Mononuclear cell (primary cell): ENCODE data around the gene SNX8. TPM values are rescaled to one million over a fixed set of nuclear protein-coding genes. Genes with fewer than 3 reads are reported as not detected.

Source experiments
- H3K27me3 ChIP-seq: 2 replicates; pipeline ENCODE4 v1.6.0; 2011; ENCODE audit warnings: low read length, control low read depth; ENCODE audit not compliant: insufficient read depth
- H3K4me1 ChIP-seq: 2 replicates; pipeline ENCODE4 v1.5.1; 2011; ENCODE audit warnings: mild to moderate bottlenecking, low read length, control low read depth; ENCODE audit not compliant: insufficient read depth
- H3K4me3 ChIP-seq: 2 replicates; pipeline ENCODE4 v1.5.1; 2011; ENCODE audit warnings: mild to moderate bottlenecking, low read length, moderate library complexity
- H3K9me3 ChIP-seq: 2 replicates; pipeline ENCODE4 v1.5.1; 2011; ENCODE audit warnings: low read depth, mild to moderate bottlenecking, control low read depth, low read length
- total RNA-seq: library from RNA; depleted of rRNA; stranded (reverse); fragments of >200 nt; gene quantifications from one replicate; pipeline ENCODE4 v1.2.3, GENCODE V29; 2012

SNX8 gene
- total RNA-seq, 1 donor, result 9.7 TPM

- H3K4me1 ChIP-seq, result no peaks in the 10 kb centered on the region
- H3K4me3 ChIP-seq, result no peak overlapping the region
- H3K27me3 ChIP-seq, result no peaks in the 10 kb centered on the region
- H3K9me3 ChIP-seq, result no peaks in the 10 kb centered on the region
These were observed 102.9 kb downstream of the SNX8 start for GRCh38 chr7:2211259-2211880.

- Histone ChIP-seq H3K4me1 (no peaks in the 10 kb centered on the region), H3K4me3 (no peak overlapping the region), H3K27me3 (no peaks in the 10 kb centered on the region), H3K9me3 (no peaks in the 10 kb centered on the region)
These were observed 103.5 kb downstream of the SNX8 start for GRCh38 chr7:2210551-2211258.

GRCh38 chr7:2209961-2210323 lies 104.3 kb downstream of the SNX8 start:
- no peak overlapping the region for H3K4me3 ChIP-seq
- H3K27me3 ChIP-seq, result no peaks in the 10 kb centered on the region
- H3K4me1 ChIP-seq, result no peaks in the 10 kb centered on the region
- H3K9me3 ChIP-seq, result no peaks in the 10 kb centered on the region

GRCh38 chr7:2209146-2209960 lies 104.9 kb downstream of the SNX8 start:
- Histone ChIP-seq H3K9me3 (no peaks in the 10 kb centered on the region), H3K4me3 (no peak overlapping the region), H3K4me1 (no peaks in the 10 kb centered on the region), H3K27me3 (no peaks in the 10 kb centered on the region)

- H3K4me3 ChIP-seq, result no peak overlapping the region
- no peaks in the 10 kb centered on the region for H3K9me3 ChIP-seq
- no peaks in the 10 kb centered on the region for H3K27me3 ChIP-seq
- H3K4me1 ChIP-seq, result no peaks in the 10 kb centered on the region
These were observed 105.5 kb downstream of the SNX8 start for GRCh38 chr7:2208712-2209111.

- no peak overlapping the region for H3K4me3 ChIP-seq
- no peaks in the 10 kb centered on the region for H3K4me1 ChIP-seq
- no peaks in the 10 kb centered on the region for H3K27me3 ChIP-seq
- H3K9me3 ChIP-seq, result no peaks in the 10 kb centered on the region
These were observed 109.0 kb downstream of the SNX8 start for GRCh38 chr7:2205036-2205780.

GRCh38 chr7:2204446-2204845 lies 109.8 kb downstream of the SNX8 start:
- H3K27me3 ChIP-seq, result no peaks in the 10 kb centered on the region
- H3K9me3 ChIP-seq, result no peaks in the 10 kb centered on the region
- H3K4me1 ChIP-seq, result no peaks in the 10 kb centered on the region
- H3K4me3 ChIP-seq, result no peak overlapping the region

GRCh38 chr7:2203766-2204300 lies 110.4 kb downstream of the SNX8 start:
- H3K27me3 ChIP-seq, result no peaks in the 10 kb centered on the region
- no peaks in the 10 kb centered on the region for H3K9me3 ChIP-seq
- H3K4me1 ChIP-seq, result no peaks in the 10 kb centered on the region
- no peak overlapping the region for H3K4me3 ChIP-seq

- no peak overlapping the region for H3K4me3 ChIP-seq
- H3K27me3 ChIP-seq, result no peaks in the 10 kb centered on the region
- no peaks in the 10 kb centered on the region for H3K4me1 ChIP-seq
- no peaks in the 10 kb centered on the region for H3K9me3 ChIP-seq
These were observed 111.1 kb downstream of the SNX8 start for GRCh38 chr7:2202901-2203765.

GRCh38 chr7:2202361-2202761 lies 111.9 kb downstream of the SNX8 start:
- Histone ChIP-seq H3K4me3 (no peak overlapping the region), H3K27me3 (no peaks in the 10 kb centered on the region), H3K4me1 (no peaks in the 10 kb centered on the region)

More at GRCh38 chr7:2202361-2202761, 111.9 kb downstream of the SNX8 start:
- no peaks in the 10 kb centered on the region for H3K9me3 ChIP-seq

Other genes starting within 250 kb of the SNX8 start
- gene MAD1L1, start 81.5 kb downstream of the SNX8 start, total RNA-seq, result 74.2 TPM
- gene MRM2, start 72.2 kb downstream of the SNX8 start, total RNA-seq, result 4.4 TPM
- gene NUDT1, start 72.2 kb downstream of the SNX8 start, total RNA-seq, result 10.5 TPM
- 119 TPM for gene EIF3B, start 40.4 kb upstream of the SNX8 start, total RNA-seq
- gene CHST12, start 89.2 kb upstream of the SNX8 start, total RNA-seq, result 3.0 TPM
- gene GRIFIN, start 162.0 kb upstream of the SNX8 start, total RNA-seq, result not detected
- gene LFNG, start 205.3 kb upstream of the SNX8 start, total RNA-seq, result 101 TPM
- gene BRAT1, start 241.1 kb upstream of the SNX8 start, total RNA-seq, result 7.7 TPM
- 2.7 TPM for gene IQCE, start 244.5 kb upstream of the SNX8 start, total RNA-seq